GM12873 (cell line): ENCODE results near the gene GPX6.

Experiments
- CTCF ChIP-seq: IDR thresholded peaks from 2 replicates; pipeline ENCODE4 v1.5.1; 2012; ENCODE audit warnings: low read depth, mild to moderate bottlenecking, moderate library complexity, low read length, control low read depth; ENCODE audit not compliant: insufficient read depth; ENCODE audit errors: missing control alignments

Gene GPX6

GRCh38 chr6:28486988-28487742 is 28.4 kb downstream of the GPX6 start:
- no peak for TF ChIP-seq CTCF

GRCh38 chr6:28486533-28486932 is 29.1 kb downstream of the GPX6 start:
- TF ChIP-seq CTCF = no peak

GRCh38 chr6:28485482-28485881 is 30.1 kb downstream of the GPX6 start:
- no peak for TF ChIP-seq CTCF

GRCh38 chr6:28480253-28480932 is 35.2 kb downstream of the GPX6 start:
- TF ChIP-seq CTCF = no peak

- no peak for TF ChIP-seq CTCF
Measured at GRCh38 chr6:28478518-28478917, 37.1 kb downstream of the GPX6 start.

GRCh38 chr6:28474441-28475219 is 41.0 kb downstream of the GPX6 start:
- no peak for TF ChIP-seq CTCF

- no peak for TF ChIP-seq CTCF
Measured at GRCh38 chr6:28468056-28468455, 47.5 kb downstream of the GPX6 start.
